GM12872 (cell line): ENCODE data around the gene PPM1D.

ENCODE experiments used
- TF ChIP-seq, protein P1 (sequence below): IDR thresholded peaks from 3 replicates; pipeline ENCODE4 v1.5.1; 2011; ENCODE audit warnings: low read depth, mild to moderate bottlenecking, low read length, moderate library complexity; ENCODE audit not compliant: insufficient read depth

The PPM1D gene

DNA sequence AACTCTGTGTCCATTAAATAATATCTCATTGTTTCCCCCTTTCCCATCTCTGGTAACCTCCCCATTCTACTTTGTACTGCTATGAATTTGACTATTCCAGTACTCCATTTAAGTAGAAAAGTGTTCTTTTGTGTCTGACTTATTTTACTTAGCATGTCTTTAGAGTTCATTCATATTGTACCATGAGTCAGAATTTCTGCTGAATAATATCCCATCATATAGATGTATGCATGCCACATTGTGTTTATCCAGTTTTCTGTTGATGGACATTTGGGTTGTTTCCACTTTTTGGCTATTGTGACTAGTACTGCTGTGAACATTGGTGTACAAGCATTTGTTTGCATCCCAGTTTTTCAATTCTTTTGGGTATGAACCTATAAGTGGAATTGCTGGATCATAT lies 6.0 kb downstream of the PPM1D start:
- TF ChIP-seq, protein P1, sequence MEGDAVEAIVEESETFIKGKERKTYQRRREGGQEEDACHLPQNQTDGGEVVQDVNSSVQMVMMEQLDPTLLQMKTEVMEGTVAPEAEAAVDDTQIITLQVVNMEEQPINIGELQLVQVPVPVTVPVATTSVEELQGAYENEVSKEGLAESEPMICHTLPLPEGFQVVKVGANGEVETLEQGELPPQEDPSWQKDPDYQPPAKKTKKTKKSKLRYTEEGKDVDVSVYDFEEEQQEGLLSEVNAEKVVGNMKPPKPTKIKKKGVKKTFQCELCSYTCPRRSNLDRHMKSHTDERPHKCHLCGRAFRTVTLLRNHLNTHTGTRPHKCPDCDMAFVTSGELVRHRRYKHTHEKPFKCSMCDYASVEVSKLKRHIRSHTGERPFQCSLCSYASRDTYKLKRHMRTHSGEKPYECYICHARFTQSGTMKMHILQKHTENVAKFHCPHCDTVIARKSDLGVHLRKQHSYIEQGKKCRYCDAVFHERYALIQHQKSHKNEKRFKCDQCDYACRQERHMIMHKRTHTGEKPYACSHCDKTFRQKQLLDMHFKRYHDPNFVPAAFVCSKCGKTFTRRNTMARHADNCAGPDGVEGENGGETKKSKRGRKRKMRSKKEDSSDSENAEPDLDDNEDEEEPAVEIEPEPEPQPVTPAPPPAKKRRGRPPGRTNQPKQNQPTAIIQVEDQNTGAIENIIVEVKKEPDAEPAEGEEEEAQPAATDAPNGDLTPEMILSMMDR = no peak

DNA sequence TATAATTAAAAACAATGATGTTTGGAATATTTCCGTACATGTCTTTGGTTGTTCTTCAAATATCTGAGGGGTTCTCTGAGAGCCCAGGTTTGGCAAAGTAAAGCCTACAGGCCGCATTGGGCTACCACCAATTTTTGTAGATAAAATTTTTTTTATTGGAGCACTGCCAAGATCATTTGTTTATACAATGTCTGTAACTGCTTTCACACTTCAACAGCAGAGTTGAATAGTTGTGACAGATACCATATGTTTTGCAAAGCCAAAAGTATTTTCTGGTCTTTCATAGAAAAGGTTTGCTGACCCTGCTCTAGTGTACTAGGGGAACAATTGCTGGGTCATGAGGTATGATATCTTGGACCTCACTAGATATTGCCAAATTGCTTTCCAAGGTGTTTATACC lies 10.5 kb downstream of the PPM1D start:
- TF ChIP-seq, protein P1 = no peak

DNA sequence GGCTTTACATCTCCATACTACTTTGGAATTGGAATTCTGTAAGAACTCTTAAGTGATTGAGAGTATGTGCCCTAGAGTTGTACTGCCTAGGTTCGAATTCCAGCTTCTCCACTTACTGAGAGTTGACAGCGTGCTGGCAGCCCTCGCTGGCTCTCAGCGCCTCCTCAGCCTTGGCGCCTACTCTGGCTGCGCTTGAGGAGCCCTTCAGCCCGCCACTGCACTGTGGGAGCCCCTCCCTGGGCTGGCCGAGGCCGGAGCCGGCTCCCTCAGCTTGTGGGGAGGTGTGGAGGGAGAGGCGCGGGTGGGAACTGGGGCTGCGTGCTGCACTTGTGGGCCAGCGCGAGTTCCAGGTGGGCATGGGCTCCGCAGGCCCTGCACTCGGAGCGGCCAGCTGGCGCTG lies 13.3 kb downstream of the PPM1D start:
- TF ChIP-seq, protein P1 = no peak

DNA sequence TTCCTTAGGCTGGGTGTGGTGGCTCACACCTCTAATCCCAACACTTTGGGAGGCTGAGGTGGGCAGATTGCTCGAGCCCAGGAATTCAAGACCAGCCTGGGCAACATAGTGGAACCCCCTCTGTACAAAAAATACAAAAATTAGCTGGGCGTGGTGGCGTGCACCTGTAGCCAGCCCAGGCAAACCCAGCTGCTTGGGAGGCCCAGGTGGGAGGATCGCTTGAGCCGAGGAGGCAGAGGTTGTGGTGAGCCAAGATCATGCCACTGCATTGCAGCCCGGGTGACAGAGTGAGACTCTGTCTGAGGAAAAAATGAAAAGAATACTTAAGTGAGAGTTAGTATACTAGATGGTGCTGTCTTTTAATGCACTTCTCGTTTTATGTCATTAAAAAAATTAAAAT lies 15.1 kb downstream of the PPM1D start:
- TF ChIP-seq, protein P1 = no peak

DNA sequence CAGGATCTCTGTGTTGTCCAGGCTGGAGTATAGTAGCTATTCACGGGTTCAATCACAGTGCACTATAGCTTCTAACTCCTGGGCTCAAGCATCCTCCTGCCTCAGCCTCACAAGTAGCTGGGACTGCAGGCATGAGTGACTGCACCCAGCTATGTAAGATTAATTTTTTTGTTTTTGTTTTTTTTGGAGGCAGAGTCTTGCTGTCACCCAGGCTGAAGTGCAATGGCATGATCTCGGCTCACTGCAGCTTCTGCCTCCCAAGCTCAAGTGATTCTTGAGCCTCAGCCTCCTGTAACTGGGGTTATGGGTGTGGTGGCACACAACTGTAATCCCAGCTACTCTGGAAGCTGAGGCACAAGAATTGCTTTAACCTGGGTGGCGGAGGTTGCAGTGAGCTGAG lies 15.8 kb downstream of the PPM1D start:
- TF ChIP-seq, protein P1 = no peak

DNA sequence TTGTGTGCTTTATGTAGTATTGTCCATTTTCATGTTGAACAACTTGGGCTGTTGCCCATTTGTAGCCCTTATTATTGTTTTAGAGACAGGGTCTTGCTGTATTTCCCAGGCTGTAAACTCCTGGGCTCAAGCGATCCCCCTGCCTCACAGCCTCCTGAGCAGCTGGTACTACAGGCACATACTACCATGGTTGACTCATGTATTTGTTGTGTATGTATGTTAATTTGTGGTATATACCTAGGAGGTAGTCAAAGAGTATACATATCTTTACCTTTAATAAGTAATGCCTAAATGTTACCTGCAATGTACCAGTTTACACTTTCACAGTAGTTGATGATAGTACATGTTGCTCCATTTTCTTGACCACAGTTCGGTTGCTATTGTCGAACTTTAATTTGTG lies 18.1 kb downstream of the PPM1D start:
- TF ChIP-seq, protein P1 = no peak

DNA sequence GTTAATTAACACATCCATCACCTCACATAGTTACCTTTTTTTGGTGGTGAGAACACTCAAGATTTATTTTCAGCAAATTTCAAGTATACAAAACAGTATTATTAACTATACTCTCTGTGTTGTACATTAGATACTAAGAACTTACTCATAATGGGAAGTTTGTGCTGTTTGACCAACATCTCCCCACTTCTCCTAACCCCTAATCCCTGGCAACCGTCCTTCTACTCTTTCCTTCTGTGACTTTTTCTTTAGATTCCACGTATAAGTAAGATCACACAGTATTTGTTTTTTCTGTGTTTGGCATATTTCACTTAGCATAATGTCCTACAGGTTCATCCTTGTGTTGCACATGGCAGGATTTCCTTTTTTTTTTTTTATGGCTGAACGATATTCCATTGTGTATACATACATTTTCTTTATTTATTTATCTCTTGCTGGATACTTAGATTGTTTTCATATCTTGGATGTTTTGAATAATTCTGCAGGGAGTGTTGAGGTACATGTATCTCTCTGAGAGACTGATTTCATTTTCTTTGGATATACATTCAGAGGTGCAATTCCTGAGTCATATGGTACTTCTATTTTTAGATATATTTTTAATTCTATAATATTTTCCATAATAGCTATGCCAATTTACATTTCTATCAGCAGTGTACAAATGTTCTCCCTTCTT lies 19.0 kb downstream of the PPM1D start:
- TF ChIP-seq, protein P1 = no peak

DNA sequence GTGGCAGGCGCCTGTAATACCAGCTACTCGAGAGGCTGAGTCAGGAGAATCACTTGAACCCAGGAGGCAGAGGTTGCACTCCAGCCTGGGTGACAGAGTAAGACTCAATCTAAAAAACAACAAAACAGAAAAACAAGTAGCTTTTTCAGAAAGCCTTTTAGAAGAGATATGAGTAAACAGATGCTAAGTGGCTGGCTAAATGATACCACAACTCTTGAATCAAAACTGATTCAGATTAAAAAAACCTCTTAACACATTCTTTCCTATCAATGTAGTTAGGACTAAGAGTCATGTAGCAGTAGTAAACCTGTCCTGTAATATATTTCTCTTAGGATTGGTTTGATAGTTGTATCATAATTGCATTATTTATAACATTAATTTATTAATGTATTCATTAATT lies 23.0 kb downstream of the PPM1D start:
- TF ChIP-seq, protein P1 = no peak
